ENCODE measurements around the gene PALM.
"Not testable (repeated sequence)": the region's sequence is repeated elsewhere in the genome, so short reads cannot be mapped to it uniquely, and the experiment has no call there.

Gene PALM

DNA sequence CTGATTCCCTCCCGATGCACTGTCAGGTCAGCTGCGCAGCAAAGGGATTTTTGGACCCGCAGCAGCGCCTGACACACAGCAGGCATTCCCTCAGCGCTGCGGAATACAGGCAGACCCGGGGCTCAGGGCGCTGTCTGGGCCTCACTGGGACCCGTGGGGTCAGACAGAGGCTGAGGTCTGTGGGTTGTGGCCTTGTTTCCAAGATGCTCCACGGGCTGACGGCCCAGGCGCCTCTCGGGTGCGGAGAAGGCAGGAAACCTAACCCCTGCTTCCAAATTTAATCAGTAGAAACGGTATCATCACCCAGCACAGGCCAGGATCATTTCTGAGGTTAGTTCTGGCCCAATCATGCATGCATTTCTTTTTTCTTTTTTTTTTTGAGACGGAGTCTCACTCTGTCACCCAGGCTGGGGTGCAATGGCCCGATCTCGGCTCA, 45.0 kb upstream of the PALM start:
- TF ChIP-seq, protein P1, sequence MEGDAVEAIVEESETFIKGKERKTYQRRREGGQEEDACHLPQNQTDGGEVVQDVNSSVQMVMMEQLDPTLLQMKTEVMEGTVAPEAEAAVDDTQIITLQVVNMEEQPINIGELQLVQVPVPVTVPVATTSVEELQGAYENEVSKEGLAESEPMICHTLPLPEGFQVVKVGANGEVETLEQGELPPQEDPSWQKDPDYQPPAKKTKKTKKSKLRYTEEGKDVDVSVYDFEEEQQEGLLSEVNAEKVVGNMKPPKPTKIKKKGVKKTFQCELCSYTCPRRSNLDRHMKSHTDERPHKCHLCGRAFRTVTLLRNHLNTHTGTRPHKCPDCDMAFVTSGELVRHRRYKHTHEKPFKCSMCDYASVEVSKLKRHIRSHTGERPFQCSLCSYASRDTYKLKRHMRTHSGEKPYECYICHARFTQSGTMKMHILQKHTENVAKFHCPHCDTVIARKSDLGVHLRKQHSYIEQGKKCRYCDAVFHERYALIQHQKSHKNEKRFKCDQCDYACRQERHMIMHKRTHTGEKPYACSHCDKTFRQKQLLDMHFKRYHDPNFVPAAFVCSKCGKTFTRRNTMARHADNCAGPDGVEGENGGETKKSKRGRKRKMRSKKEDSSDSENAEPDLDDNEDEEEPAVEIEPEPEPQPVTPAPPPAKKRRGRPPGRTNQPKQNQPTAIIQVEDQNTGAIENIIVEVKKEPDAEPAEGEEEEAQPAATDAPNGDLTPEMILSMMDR (IDR thresholded peaks at IDR 0.05; ENCODE audit: low read length, missing control alignments), result no peak
- no peak for DNase-seq (ENCODE audit: low read depth)
- peak overlapping the region; percentile 53 for H3K4me3 ChIP-seq (replicated peaks; ENCODE audit: low read depth, low read length)

DNA sequence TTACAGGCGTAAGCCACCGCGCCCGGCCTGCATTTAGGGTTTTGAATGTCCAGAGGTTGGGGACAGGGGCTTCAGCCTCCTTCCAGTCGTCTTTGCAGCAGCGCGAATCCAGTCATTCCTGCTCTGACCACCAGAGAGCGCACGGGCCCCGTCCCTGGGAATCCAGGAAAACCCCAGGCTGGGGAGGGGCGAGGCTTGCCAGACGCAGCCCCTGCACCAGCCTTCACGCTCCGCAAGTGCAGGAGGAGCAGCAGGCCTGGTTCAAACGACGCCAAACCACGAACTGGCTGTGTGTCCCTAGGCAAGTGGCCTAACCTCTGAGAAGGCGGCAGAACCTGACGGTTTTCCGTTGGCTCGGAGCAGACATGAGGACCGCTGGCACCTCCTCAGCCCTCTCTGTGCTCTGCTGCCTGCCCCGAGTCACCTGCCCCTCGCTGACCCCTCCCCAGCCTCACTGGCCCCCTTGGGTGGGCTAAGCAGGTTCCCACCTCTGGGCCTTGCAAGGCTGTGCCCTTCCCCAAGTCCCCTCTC, 43.8 kb upstream of the PALM start:
- H3K4me3 ChIP-seq (replicated peaks; ENCODE audit: low read depth, low read length), result no peak overlapping the region

DNA sequence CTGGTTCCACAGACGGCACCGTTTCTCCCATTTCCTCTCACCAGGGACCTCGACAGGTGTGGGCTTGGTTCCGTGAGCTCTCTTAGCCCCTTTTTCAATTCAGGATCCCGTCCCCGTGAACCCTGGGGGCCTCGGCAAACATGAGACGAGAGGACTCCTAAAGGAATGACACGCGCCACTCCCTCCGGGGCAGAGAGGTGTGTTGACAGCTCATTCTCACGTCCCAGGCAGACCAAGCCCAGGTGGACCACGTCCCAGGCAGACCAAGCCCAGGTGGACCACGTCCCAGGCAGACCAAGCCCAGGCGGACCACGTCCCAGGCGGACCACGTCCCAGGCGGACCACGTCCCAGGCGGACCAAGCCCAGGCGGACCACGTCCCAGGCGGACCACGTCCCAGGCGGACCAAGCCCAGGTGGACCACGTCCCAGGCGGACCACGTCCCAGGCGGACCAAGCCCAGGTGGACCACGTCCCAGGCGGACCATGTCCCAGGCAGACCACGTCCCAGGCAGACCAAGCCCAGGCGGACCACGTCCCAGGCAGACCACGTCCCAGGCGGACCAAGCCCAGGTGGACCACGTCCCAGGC, 41.7 kb upstream of the PALM start:
- not testable (repeated sequence) for H3K4me3 ChIP-seq (replicated peaks; ENCODE audit: low read depth, low read length); DNase-seq (ENCODE audit: low read depth)

More for the DNA sequence above, 43.8 kb upstream of the PALM start:
- TF ChIP-seq, protein P1 (IDR thresholded peaks at IDR 0.05; ENCODE audit: low read length, missing control alignments), result peak; percentile 80
- DNase-seq (ENCODE audit: low read depth), result peak; percentile 79

DNA sequence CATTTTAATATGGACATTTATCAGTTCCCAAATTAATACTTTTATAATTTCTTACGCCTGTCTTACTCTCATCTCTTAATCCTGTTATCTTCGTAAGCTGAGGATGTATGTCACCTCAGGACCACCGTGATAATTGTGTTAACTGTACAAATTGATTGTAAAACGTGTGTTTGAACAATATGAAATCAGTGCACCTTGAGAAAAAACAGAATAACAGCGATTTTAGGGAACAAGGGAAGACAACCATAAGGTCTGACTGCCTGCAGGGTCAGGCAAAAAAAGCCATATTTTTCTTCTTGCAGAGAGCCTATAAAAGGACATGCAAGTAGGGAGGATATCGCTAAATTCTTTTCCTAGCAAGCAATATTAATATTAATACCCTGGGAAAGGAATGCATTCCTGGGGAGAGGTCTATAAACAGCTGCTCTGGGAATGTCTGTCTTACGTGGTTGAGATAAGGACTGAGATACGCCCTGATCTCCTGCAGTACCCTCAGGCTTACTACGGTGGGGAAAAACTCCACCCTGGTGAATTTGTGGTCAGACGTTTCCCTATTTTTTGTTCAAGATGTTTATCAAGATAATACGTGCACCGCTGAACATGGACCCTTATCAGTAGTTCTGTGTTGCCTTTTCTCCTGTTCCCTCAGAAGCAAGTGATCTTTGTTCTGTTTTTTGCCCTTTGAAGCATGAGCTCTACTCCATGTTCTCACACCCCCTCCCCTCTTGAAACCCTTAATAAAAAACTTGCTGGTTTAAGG, 39.9 kb upstream of the PALM start:
- not testable (repeated sequence) for H3K4me3 ChIP-seq (replicated peaks; ENCODE audit: low read depth, low read length)
- DNase-seq (ENCODE audit: low read depth), result peak; percentile 20

DNA sequence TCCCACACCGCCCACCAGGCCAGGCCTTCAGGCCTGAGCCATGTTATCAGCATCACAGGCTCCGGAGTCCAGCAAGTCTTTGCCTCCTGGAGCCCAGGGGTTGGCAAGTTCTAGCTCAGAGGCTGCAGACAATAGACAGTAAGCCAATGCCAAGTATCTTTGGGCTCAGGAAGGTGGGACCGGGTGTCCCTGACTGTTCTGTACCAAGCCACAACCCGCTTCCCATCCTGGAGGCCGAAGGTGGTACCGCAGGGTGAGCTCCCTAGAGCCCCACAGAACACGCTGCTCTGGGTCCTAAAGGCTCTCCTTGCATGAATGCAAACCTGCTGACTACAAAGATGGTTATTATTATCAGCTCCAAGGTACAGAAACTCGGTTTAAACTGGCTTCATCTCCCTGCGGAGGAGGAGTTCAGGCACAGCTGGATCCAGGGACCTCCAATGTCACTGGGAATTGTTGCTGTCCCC, 38.1 kb upstream of the PALM start:
- TF ChIP-seq, protein P1 (IDR thresholded peaks at IDR 0.05; ENCODE audit: low read length, missing control alignments), result peak; percentile 3
- DNase-seq (ENCODE audit: low read depth), result no peak
- no peak overlapping the region for H3K4me3 ChIP-seq (replicated peaks; ENCODE audit: low read depth, low read length)

DNA sequence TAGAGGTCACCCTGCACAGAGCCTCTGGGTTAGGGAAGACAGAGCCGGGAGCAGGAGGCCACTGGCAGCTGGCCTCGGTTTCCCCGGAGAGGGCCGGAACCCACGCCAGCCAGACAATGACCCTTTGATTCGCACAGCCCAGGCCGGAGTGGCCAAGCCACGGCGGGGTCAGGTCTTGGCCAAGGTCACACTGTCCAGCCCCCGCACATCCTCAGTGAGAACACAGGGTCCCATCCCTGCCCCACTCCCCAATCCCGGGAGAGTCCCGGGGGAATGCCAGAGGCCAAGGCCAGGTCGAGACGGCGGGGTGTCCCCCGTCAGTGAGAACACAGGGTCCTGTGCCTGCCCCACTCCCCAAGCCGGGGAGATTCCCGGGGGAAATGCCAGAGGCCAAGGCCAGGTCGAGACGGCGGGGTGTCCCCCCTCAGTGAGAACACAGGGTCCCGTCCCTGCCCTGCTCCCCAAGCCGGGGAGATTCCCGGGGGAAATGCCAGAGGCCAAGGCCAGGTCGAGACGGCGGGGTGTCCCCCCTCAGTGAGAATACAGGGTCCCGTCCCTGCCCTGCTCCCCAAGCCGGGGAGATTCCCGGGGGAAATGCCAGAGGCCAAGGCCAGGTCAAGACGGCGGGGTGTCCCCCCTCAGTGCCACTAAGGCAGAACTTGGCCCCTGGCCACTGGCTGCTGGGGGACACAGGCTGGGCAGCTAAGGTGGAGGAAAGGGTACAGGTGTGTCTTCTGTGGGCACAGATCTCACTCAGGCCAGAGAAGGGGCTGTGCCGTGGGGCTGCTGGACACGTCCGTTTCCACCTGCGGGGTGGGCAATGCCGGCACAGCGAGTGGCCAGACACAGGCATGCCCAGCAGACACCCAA, 34.2 kb upstream of the PALM start:
- H3K4me3 ChIP-seq (replicated peaks; ENCODE audit: low read depth, low read length), result no peak overlapping the region
- no peak for DNase-seq (ENCODE audit: low read depth)
- TF ChIP-seq, protein P1 (IDR thresholded peaks at IDR 0.05; ENCODE audit: low read length, missing control alignments), result no peak

DNA sequence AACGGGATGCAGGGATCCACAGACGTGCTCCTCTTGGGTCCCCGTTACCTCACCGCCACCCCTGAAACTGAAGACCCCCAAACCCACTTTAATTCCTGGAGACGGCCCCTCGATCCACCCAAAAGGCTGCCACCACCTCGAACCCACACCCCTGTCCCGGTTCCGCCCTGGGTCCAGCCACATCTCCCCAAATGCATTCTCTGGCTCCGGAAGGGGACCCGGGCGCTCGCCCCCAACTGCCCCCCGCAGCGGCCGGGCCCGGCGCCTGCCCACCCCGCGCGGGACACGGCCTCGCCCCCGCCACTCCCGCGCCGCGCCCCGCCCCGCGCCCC, 32.8 kb upstream of the PALM start:
- H3K4me3 ChIP-seq (replicated peaks; ENCODE audit: low read depth, low read length), result peak overlapping the region; percentile 72
- no peak for DNase-seq (ENCODE audit: low read depth)
- TF ChIP-seq, protein P1 (IDR thresholded peaks at IDR 0.05; ENCODE audit: low read length, missing control alignments), result no peak

All from fibroblast of pulmonary artery (primary cell).